ENCODE data around the gene GNB1. TPM values are rescaled to one million over a fixed set of nuclear protein-coding genes. Genes with fewer than 3 reads are reported as not detected.

Gene GNB1
- total RNA-seq, 1 donor from 2014 or later, result 327 TPM

DNA sequence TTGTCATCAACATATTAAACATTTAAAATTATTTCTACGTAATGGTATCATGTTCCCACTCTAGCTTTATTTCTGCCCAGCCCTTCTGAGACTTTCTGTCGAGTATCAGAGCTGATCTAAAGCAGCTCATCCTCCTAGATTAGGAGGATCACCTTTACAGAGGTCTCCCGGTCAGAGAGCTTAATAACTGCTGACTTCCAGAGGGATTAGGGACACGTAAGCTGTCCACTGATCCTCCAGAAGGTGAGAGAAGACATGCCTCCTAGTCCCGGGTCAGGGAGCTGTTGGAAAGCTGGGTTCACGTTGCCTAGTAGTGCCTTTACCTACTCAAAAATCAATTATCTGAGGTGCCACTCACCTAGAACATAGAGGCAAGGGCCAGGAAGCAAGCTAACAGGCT lies 81.4 kb downstream of the GNB1 start:
- TF ChIP-seq, protein P1, sequence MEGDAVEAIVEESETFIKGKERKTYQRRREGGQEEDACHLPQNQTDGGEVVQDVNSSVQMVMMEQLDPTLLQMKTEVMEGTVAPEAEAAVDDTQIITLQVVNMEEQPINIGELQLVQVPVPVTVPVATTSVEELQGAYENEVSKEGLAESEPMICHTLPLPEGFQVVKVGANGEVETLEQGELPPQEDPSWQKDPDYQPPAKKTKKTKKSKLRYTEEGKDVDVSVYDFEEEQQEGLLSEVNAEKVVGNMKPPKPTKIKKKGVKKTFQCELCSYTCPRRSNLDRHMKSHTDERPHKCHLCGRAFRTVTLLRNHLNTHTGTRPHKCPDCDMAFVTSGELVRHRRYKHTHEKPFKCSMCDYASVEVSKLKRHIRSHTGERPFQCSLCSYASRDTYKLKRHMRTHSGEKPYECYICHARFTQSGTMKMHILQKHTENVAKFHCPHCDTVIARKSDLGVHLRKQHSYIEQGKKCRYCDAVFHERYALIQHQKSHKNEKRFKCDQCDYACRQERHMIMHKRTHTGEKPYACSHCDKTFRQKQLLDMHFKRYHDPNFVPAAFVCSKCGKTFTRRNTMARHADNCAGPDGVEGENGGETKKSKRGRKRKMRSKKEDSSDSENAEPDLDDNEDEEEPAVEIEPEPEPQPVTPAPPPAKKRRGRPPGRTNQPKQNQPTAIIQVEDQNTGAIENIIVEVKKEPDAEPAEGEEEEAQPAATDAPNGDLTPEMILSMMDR (IDR thresholded peaks at IDR 0.05; ENCODE audit: unreplicated experiment), result no peak
- peaks cover 21% of the 10 kb centered on the region for H3K36me3 Mint-ChIP-seq (ENCODE audit: insufficient read depth)
- no peak for DNase-seq (ENCODE audit: low spot score, unreplicated experiment)
- H3K4me3 Mint-ChIP-seq (ENCODE audit: low read depth), result no peak overlapping the region
- H3K4me1 Mint-ChIP-seq (ENCODE audit: low read depth), result no peaks in the 10 kb centered on the region
- no peaks in the 10 kb centered on the region for H3K9me3 Mint-ChIP-seq (ENCODE audit: low read depth)
- H3K27ac Mint-ChIP-seq, result no peak overlapping the region
- H3K27me3 Mint-ChIP-seq, result no peaks in the 10 kb centered on the region

DNA sequence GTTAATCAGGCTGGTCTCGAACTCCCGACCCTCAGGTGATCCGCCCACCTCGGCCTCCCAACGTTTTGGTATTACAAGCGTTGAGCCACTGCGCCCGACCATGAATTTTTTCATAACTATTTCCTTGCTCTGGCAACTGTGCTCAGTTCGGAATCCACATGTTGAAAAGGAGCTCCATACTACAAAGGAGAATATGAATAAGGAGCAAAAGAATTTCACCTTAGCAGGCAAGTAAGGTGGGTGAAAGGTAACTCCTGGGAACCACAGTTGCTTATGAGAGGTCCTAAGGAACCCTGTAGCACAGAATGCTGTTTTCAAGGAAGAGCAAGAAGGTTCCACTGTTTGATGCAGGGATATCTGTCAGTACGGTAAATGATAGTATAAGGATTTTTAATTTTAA lies 82.7 kb downstream of the GNB1 start:
- Mint-ChIP-seq H3K4me1 (ENCODE audit: low read depth) (no peaks in the 10 kb centered on the region), H3K9me3 (ENCODE audit: low read depth) (no peaks in the 10 kb centered on the region), H3K27me3 (no peaks in the 10 kb centered on the region), H3K4me3 (ENCODE audit: low read depth) (no peak overlapping the region), H3K27ac (peak overlapping the region; percentile 52), H3K36me3 (ENCODE audit: insufficient read depth) (peaks cover 18% of the 10 kb centered on the region)
- TF ChIP-seq, protein P1 (IDR thresholded peaks at IDR 0.05; ENCODE audit: unreplicated experiment), result no peak
- DNase-seq (ENCODE audit: low spot score, unreplicated experiment), result no peak

DNA sequence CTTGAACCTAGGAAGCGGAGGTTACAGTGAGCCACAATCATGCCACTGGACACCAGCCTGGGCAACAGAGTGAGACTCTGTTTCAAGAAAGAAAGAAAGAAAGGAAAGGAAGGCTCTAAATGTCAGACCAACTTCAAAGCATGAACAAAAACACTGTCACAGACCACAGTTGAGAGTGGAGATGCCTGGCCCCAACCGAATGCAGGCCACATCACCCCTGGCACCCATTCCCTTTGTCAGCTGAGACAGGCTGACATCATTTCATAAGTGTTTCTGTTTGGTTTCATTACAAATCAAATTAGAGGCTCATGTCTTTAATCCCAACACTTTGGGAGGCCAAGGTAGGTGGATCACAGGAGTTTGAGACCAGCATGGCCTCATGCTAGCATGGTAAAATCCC lies 84.0 kb downstream of the GNB1 start:
- Mint-ChIP-seq H3K4me3 (ENCODE audit: low read depth) (no peak overlapping the region), H3K27ac (peak overlapping the region; percentile 83), H3K36me3 (ENCODE audit: insufficient read depth) (peaks cover 18% of the 10 kb centered on the region), H3K9me3 (ENCODE audit: low read depth) (no peaks in the 10 kb centered on the region), H3K4me1 (ENCODE audit: low read depth) (peaks cover 2% of the 10 kb centered on the region), H3K27me3 (no peaks in the 10 kb centered on the region)
- DNase-seq (ENCODE audit: low spot score, unreplicated experiment), result no peak
- TF ChIP-seq, protein P1 (IDR thresholded peaks at IDR 0.05; ENCODE audit: unreplicated experiment), result no peak

DNA sequence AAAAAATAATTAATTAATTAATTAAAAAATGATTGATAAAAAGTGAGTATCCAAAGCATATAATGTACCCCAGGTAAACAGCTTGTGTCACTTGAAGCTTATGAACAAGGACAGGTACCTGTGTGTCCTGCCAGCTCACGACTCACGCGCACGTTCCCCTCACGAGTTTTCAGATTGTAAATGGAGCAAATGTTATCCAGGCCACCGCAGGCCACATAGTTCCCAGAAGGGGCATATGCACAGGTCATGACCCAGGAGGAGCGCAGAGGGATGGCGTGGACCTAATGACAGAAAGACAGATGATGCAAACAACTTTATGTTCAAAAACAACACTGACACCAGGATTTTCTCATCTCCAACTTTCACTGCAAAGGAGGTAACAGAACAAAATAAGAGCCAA lies 86.6 kb downstream of the GNB1 start:
- no peak for DNase-seq (ENCODE audit: low spot score, unreplicated experiment)
- no peaks in the 10 kb centered on the region for H3K27me3 Mint-ChIP-seq
- no peak overlapping the region for H3K4me3 Mint-ChIP-seq (ENCODE audit: low read depth)
- H3K36me3 Mint-ChIP-seq (ENCODE audit: insufficient read depth), result peaks cover 17% of the 10 kb centered on the region
- H3K27ac Mint-ChIP-seq, result no peak overlapping the region
- peaks cover 9% of the 10 kb centered on the region for H3K4me1 Mint-ChIP-seq (ENCODE audit: low read depth)
- TF ChIP-seq, protein P1 (IDR thresholded peaks at IDR 0.05; ENCODE audit: unreplicated experiment), result no peak
- no peaks in the 10 kb centered on the region for H3K9me3 Mint-ChIP-seq (ENCODE audit: low read depth)

DNA sequence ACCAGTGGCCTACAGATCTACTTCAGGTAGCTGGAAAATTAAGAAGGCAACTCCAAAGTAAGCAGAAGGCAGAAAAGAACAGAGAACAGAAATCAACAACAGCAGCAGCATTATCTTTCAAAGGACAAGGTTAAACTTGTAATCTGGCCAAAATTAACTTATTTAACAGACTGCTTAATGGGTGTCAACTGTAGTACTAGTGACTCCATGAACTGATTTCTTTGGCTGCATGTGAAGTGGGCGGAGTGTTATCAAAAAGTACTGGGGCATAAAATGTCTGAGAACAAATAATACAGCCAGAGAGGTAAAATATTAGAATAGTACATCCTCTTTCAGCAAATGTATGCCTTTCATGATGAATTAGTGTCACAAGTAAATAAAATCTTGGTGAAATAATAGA lies 88.0 kb downstream of the GNB1 start:
- Mint-ChIP-seq H3K9me3 (ENCODE audit: low read depth) (no peaks in the 10 kb centered on the region), H3K4me3 (ENCODE audit: low read depth) (no peak overlapping the region), H3K27ac (peak overlapping the region; percentile 7), H3K4me1 (ENCODE audit: low read depth) (peaks cover 9% of the 10 kb centered on the region), H3K36me3 (ENCODE audit: insufficient read depth) (peaks cover 15% of the 10 kb centered on the region), H3K27me3 (no peaks in the 10 kb centered on the region)
- no peak for DNase-seq (ENCODE audit: low spot score, unreplicated experiment)
- TF ChIP-seq, protein P1 (IDR thresholded peaks at IDR 0.05; ENCODE audit: unreplicated experiment), result no peak

All from progenitor cell of endocrine pancreas (in vitro differentiated cells).